Coronary artery (tissue), 2 donors: Measurements from ENCODE around the gene WDFY4.
A peak's percentile ranks its signal among the peaks of the same experiment; 100 is the strongest.

Experiments used
- DNase-seq: peaks from one replicate; pipeline ENCODE4 v3.0.0-alpha.2; 2017; ENCODE audit warnings: low spot score
- H3K27ac ChIP-seq, 2 donors: fragments of 200-600 bp; sonication (generic); one replicate each; pipeline ENCODE4 v1.5.1; 2016 to 2019
- H3K4me3 ChIP-seq: fragments of 200-600 bp; sonication (generic); 2 replicates; pipeline ENCODE4 v1.5.1; 2016; ENCODE audit warnings: mild to moderate bottlenecking, moderate library complexity
- CTCF ChIP-seq: fragments of 200-600 bp; sonication (generic); IDR thresholded peaks from one replicate; pipeline ENCODE4 v1.5.1; 2019; ENCODE audit warnings: antibody characterized with exemption

WDFY4 gene

GRCh38 chr10:48805411-48805810, 120.7 kb downstream of the WDFY4 start:
- TF ChIP-seq CTCF: no peak
- Histone ChIP-seq H3K27ac (peak overlapping the region in 1 of 2 donors; percentile 48), H3K4me3 (peak overlapping the region; percentile 33)
- no peak for DNase-seq

- peak overlapping the region in 1 of 2 donors; percentile 48 for H3K27ac ChIP-seq
- no peak for DNase-seq
- peak overlapping the region; percentile 33 for H3K4me3 ChIP-seq
- TF ChIP-seq CTCF: no peak
Observed at GRCh38 chr10:48805848-48806247, 121.2 kb downstream of the WDFY4 start.

- no peak for DNase-seq
- Histone ChIP-seq H3K4me3 (no peak overlapping the region), H3K27ac (peak overlapping the region in 1 of 2 donors; percentile 48)
- TF ChIP-seq CTCF: no peak
Observed at GRCh38 chr10:48806342-48806741, 121.7 kb downstream of the WDFY4 start.

DNA sequence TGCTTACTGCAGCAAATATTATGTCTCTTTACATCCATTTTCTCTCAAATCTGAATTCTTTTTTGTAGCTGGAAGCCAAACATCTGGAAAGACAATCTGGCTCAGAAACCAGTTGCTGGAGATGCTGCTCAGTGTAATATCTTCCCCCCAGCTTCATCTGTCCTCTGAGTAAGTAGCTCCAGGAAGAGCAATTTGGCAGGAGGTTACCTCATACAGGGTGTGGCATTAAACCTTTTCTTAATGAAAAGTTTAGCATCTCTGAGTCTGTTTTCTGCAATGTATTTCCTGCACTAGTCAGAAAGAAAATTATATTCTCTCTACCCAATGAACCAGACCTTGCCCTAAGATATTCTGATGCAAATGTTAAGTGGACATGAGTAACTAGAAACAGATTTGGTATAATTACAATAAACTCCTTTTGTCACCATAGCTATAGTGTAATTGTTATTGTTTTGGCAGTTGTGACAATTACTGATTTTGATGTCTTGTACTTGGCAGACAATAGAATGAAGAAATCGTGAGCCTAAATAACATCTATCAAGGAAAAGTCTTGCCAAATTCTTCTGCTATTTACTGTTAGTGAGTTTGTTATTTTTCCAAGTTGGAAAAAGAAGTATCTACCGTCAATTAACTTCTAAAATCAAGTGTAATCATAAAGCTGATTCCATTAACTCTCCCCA, 123.3 kb downstream of the WDFY4 start:
- DNase-seq: no peak
- no peak overlapping the region for H3K27ac ChIP-seq
- H3K4me3 ChIP-seq: no peak overlapping the region
- TF ChIP-seq CTCF: no peak

DNA sequence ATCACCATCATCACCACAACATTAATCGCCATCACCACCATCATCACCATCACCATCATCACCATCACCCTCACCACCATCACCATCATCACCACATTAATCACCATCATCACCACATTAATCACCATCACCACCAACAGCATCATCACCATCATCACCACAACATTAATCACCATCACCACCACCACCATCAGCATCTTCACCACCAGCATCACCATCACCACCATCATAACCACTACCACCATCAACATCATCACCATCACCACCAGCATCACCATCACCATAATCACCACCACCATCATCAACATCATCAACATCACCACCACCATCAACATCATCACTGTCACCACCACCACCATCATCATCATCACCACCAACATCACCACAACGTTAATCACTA, 124.6 kb downstream of the WDFY4 start:
- TF ChIP-seq CTCF: no peak
- DNase-seq: no peak
- no peak overlapping the region for H3K27ac ChIP-seq
- no peak overlapping the region for H3K4me3 ChIP-seq

DNA sequence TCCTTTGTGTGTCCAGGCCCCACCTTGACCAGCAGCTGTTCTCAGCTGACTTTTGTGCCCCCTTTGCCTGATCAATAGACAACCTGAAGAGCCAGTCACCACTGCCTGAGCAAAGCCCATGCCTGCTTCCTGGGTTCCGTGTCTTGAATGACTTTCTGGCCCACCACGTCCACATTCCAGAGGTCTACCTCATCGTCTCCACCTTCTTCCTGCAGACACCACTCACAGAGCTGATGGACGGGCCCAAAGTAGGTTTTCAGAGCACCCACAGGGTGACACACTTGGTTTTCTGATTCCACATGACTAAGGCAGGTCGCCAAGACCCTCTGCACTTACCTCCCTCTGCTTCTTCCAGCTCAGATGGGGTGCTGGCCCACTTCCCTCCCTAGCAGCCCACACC, 126.8 kb downstream of the WDFY4 start:
- no peak overlapping the region for H3K27ac ChIP-seq
- TF ChIP-seq CTCF: no peak
- no peak overlapping the region for H3K4me3 ChIP-seq
- DNase-seq: no peak

DNA sequence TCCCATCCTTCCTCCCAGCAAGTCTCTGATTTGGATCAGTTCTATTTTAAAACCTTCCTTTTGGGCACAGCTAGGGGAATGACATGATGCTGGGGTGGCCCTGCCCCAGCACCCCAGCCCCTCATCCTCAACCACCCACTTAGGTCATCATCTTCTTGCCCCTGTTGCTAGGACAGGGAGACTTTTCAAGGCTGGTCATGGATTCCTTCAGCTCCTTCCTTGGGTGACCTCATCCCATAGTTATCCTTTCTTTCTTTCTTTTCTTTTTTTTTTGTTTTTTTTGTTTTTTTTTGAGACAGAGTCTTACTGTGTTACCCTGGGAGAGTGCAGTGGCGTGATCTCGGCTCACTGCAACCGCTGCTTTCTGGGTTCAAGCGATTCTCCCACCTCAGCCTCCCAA, 127.2 kb downstream of the WDFY4 start:
- no peak overlapping the region for H3K4me3 ChIP-seq
- peak; percentile 43 for DNase-seq
- no peak for TF ChIP-seq CTCF
- H3K27ac ChIP-seq: no peak overlapping the region
